Activated CD4-positive, alpha-beta memory T cell treated with anti-CD3 and anti-CD28 coated beads, Interleukin-2, amount 10 ng/mL, durations not matched to agents 7 days and 5 days (primary cell): ENCODE data around the gene DUSP8. TPM values are rescaled to one million over a fixed set of nuclear protein-coding genes. Genes with fewer than 3 reads are reported as not detected.

ENCODE experiments used
- CTCF ChIA-PET: fragments of 350-600 bp; sonication (Branson Sonifier 250); formaldehyde crosslinking; loops from one replicate; lab custom pipeline; 2021; ENCODE audit warnings: antibody characterized with exemption, inconsistent platforms; lab: Charles Lee
- POLR2A ChIA-PET: fragments of 350-600 bp; sonication (Branson Sonifier 250); formaldehyde crosslinking; loops from one replicate; lab custom pipeline; 2021; ENCODE audit warnings: antibody characterized with exemption; lab: Charles Lee
- DNase-seq: peaks from one replicate; pipeline ENCODE4 v3.0.0-alpha.2; 2020
- H3K27ac Mint-ChIP-seq: one replicate; pipeline ENCODE4 v1.8.0; 2021; ENCODE audit warnings: mild to moderate bottlenecking, mixed read lengths
- H3K27me3 Mint-ChIP-seq: one replicate; pipeline ENCODE4 v1.8.0; 2021; ENCODE audit warnings: mixed read lengths
- H3K36me3 Mint-ChIP-seq: one replicate; pipeline ENCODE4 v1.8.0; 2021; ENCODE audit warnings: low read depth, mixed read lengths
- H3K4me1 Mint-ChIP-seq: one replicate; pipeline ENCODE4 v1.8.0; 2021; ENCODE audit warnings: mixed read lengths
- H3K4me3 Mint-ChIP-seq: one replicate; pipeline ENCODE4 v1.8.0; 2021; ENCODE audit warnings: mild to moderate bottlenecking, mixed read lengths
- H3K9me3 Mint-ChIP-seq: one replicate; pipeline ENCODE4 v1.8.0; 2021; ENCODE audit warnings: mixed read lengths
- total RNA-seq, 2 experiments: library from RNA; stranded (reverse); gene quantifications; one replicate each; pipeline ENCODE4 v1.2.3, GENCODE V29; 2021

DUSP8 gene
- total RNA-seq, 2 experiments from 2014 or later: 2.6 to 2.7 TPM

DNA sequence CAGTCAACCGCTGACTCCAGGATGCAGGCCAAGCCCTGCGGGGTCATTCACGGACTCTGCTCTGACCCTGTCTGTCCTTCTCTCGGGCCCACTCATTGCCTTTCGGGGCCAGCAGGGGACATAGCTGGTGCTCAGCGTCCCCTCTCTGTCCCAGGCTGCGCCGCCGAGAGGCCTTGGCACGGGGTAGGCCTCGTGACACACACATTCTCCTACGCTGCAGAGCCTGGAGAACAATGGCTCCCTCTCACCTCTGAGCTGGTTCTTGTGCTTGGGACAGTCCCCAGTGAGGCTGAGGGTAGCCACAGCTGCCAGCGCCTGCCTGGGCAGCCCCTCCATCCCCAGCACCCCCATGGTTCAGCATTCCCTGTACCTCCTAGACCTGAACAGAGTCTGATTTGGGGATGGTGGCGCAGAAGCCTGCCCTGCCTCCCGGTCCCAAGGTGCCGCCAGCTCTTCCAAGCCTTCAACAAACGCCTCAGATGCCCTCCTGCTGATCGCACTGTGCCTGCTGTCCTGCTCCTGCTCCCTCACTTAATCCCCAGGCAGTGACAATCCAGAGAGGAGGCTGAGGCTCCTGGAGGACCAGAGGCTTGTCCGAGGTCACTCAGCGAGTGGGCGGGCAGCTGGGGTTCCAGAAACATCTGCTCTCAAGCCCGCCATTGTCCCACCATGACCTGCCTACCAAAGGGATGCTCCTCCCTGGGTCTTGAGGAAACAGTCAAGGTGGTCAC lies 30.4 kb downstream of the DUSP8 start:
- DNase-seq: no peak
- Mint-ChIP-seq H3K27me3 (peaks cover 21% of the 10 kb centered on the region), H3K9me3 (no peaks in the 10 kb centered on the region), H3K27ac (no peak overlapping the region), H3K4me1 (peaks cover 5% of the 10 kb centered on the region), H3K4me3 (no peak overlapping the region), H3K36me3 (no peaks in the 10 kb centered on the region)
- ChIA-PET CTCF (interaction anchor here (1.3 kb wide), 1 partner anchor 35 kb away, joined by 3 read pairs; no protein-coding TSS in a partner anchor), POLR2A (no interaction called here)

GRCh38 chr11:1540074-1540473 lies 32.0 kb downstream of the DUSP8 start:
- no peak overlapping the region for H3K27ac Mint-ChIP-seq
- H3K36me3 Mint-ChIP-seq: peaks cover 3% of the 10 kb centered on the region
- no peak for DNase-seq
- no peaks in the 10 kb centered on the region for H3K9me3 Mint-ChIP-seq
- POLR2A ChIA-PET: no interaction called here
- peaks cover 5% of the 10 kb centered on the region for H3K4me1 Mint-ChIP-seq
- CTCF ChIA-PET: no interaction called here
- H3K27me3 Mint-ChIP-seq: peaks cover 8% of the 10 kb centered on the region
- no peak overlapping the region for H3K4me3 Mint-ChIP-seq

- ChIA-PET CTCF (interaction anchor here (0.7 to 1.3 kb wide), 3 partner anchors 8 to 39 kb away, joined by 3 to 6 read pairs (median 3); no protein-coding TSS in a partner anchor), POLR2A (no interaction called here)
- Mint-ChIP-seq H3K27me3 (peaks cover 8% of the 10 kb centered on the region), H3K4me3 (no peak overlapping the region), H3K36me3 (peaks cover 11% of the 10 kb centered on the region), H3K4me1 (peaks cover 7% of the 10 kb centered on the region), H3K27ac (no peak overlapping the region), H3K9me3 (no peaks in the 10 kb centered on the region)
- DNase-seq: no peak
These were observed 33.9 kb downstream of the DUSP8 start for GRCh38 chr11:1538153-1538552.

GRCh38 chr11:1536065-1536843 lies 35.8 kb downstream of the DUSP8 start:
- Mint-ChIP-seq H3K9me3 (no peaks in the 10 kb centered on the region), H3K27ac (no peak overlapping the region), H3K4me1 (peaks cover 12% of the 10 kb centered on the region), H3K36me3 (peaks cover 14% of the 10 kb centered on the region), H3K4me3 (no peak overlapping the region), H3K27me3 (peaks cover 8% of the 10 kb centered on the region)
- ChIA-PET POLR2A (no interaction called here), CTCF (interaction anchor here (0.6 kb wide), 1 partner anchor 84 kb away, joined by 3 read pairs; no protein-coding TSS in a partner anchor)
- DNase-seq: no peak

DNA sequence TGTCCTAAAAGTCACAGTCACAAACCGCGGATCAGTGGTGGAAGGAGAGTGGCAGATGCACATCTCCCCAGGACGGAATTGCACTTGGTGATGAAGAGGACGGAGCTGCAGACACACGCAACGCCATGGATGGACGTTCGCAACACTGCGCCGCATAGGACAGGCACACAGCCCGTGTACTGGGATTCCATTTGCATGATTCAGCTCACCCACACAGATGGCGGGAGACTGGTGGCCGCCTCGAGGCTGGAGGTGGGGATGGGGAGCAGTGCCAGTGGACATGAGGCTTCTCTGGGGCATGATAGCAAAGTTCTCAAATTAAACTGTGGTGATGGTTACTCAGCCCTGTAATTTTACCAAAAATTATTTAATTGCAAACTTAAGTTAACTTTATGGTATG lies 37.4 kb downstream of the DUSP8 start:
- no peak overlapping the region for H3K27ac Mint-ChIP-seq
- H3K4me3 Mint-ChIP-seq: no peak overlapping the region
- no peak for DNase-seq
- POLR2A ChIA-PET: interaction anchor here (0.6 kb wide), 1 partner anchor 15 kb away, joined by 3 read pairs; no protein-coding TSS in a partner anchor
- H3K9me3 Mint-ChIP-seq: no peaks in the 10 kb centered on the region
- H3K36me3 Mint-ChIP-seq: peaks cover 14% of the 10 kb centered on the region
- H3K27me3 Mint-ChIP-seq: peaks cover 8% of the 10 kb centered on the region
- CTCF ChIA-PET: no interaction called here
- peaks cover 12% of the 10 kb centered on the region for H3K4me1 Mint-ChIP-seq

DNA sequence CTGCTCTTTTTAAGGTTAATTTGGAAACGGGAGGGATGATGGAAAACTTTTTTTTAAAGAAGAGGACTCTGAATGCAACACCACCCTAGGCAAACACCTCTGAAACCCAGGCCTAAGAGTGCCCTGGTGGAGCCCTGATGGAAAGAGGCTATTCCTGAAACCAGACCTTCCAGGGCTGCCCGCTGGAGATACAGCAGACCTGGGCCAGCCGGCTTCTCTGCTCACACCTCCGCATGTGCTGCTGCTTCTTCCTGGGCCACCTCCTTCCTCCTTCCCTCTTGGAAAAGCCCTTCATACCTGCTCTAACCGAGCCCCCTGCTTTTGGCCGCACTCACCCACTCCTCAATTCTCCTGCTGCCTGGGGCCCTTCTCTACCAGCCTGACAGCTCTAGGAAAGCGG lies 37.9 kb downstream of the DUSP8 start:
- ChIA-PET CTCF (no interaction called here), POLR2A (interaction anchor here (0.6 kb wide), 1 partner anchor 15 kb away, joined by 3 read pairs; no protein-coding TSS in a partner anchor)
- Mint-ChIP-seq H3K36me3 (peaks cover 14% of the 10 kb centered on the region), H3K27ac (no peak overlapping the region), H3K4me3 (no peak overlapping the region), H3K27me3 (peaks cover 8% of the 10 kb centered on the region), H3K4me1 (peaks cover 12% of the 10 kb centered on the region), H3K9me3 (no peaks in the 10 kb centered on the region)
- DNase-seq: no peak

- Mint-ChIP-seq H3K9me3 (no peaks in the 10 kb centered on the region), H3K4me3 (no peak overlapping the region), H3K36me3 (peaks cover 14% of the 10 kb centered on the region), H3K4me1 (peaks cover 12% of the 10 kb centered on the region), H3K27ac (no peak overlapping the region), H3K27me3 (peaks cover 5% of the 10 kb centered on the region)
- POLR2A ChIA-PET: no interaction called here
- CTCF ChIA-PET: no interaction called here
- DNase-seq: no peak
These were observed 38.7 kb downstream of the DUSP8 start for GRCh38 chr11:1533342-1533725.

- Mint-ChIP-seq H3K4me1 (peaks cover 10% of the 10 kb centered on the region), H3K27ac (no peak overlapping the region), H3K27me3 (peaks cover under 1% of the 10 kb centered on the region), H3K36me3 (peaks cover 14% of the 10 kb centered on the region), H3K9me3 (no peaks in the 10 kb centered on the region), H3K4me3 (no peak overlapping the region)
- POLR2A ChIA-PET: no interaction called here
- DNase-seq: no peak
- CTCF ChIA-PET: interaction anchor here (1.4 kb wide), 1 partner anchor 42 kb away, joined by 5 read pairs; no protein-coding TSS in a partner anchor
These were observed 39.3 kb downstream of the DUSP8 start for GRCh38 chr11:1532606-1533341.

- H3K4me1 Mint-ChIP-seq: peaks cover 7% of the 10 kb centered on the region
- ChIA-PET CTCF (interaction anchor here (1.4 kb wide), 1 partner anchor 43 kb away, joined by 5 read pairs; no protein-coding TSS in a partner anchor), POLR2A (no interaction called here)
- no peak overlapping the region for H3K27ac Mint-ChIP-seq
- H3K27me3 Mint-ChIP-seq: no peaks in the 10 kb centered on the region
- no peaks in the 10 kb centered on the region for H3K9me3 Mint-ChIP-seq
- no peak overlapping the region for H3K4me3 Mint-ChIP-seq
- peaks cover 14% of the 10 kb centered on the region for H3K36me3 Mint-ChIP-seq
- no peak for DNase-seq
These were observed 40.0 kb downstream of the DUSP8 start for GRCh38 chr11:1532014-1532586.

DNA sequence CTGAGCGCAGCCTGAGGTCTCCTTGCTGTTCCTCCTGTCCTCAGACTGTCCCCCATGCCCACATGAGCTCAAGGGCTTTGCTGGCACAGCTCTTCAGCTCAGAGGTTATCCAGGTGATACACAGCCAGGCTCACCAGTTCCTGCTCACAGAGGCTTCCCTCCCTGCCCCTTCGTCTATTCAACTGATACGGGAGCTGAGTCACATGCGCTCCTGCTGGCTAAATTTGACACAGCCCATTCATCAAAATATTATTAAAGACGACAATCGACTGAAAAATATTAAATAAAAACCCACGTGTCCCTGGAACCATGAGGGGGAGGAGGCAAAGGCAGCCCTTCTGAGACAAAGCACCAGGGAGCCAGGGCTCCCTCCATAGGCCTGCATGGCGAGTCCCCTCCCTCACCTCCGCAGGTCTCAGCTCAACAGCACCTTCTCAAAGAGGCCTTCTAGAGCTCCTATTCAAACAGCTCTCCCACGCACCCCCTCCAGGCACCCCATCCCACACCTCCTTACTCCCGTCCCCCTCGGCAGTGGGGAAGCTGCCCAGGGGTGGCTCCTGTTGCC lies 40.5 kb downstream of the DUSP8 start:
- Mint-ChIP-seq H3K27ac (no peak overlapping the region), H3K4me1 (peaks cover 7% of the 10 kb centered on the region), H3K4me3 (no peak overlapping the region), H3K27me3 (no peaks in the 10 kb centered on the region), H3K9me3 (no peaks in the 10 kb centered on the region), H3K36me3 (peaks cover 14% of the 10 kb centered on the region)
- ChIA-PET POLR2A (no interaction called here), CTCF (interaction anchor here (1.4 kb wide), 1 partner anchor 43 kb away, joined by 5 read pairs; no protein-coding TSS in a partner anchor)
- DNase-seq: no peak

DNA sequence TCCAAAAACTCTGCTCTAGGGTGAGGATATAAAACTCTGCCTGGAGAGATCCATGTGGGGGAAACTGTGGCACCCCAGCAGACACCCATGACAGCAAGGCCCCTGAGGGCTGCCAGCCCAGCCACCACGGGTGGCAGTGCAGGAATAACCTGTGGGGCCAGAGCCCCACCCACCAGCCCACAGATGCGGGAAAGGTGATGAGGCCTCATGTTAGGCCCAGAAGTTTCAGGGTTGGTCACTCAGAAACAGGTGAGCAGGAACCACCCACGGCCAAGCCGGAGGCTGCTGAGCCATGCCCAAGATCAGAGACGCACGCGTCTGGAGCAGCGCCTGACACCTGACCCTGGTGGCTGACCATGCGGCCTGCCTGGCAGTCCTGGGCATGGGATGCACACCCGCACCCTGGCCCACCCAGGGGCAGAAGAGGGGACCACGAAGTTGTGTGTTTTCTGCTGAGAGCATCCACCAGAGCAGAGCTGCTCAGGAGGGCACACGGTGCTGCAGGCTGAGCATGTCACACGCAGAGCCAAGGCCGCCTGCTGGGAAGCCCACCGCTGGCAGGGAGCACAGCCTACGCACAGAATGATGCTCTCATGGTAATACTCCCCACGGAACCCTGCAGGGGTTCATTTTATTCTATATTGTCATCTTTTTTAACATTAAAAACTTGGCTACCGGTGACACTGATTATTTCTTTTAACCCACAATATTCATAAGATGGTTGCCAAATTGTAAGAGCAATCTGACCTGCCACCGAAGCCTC lies 41.2 kb downstream of the DUSP8 start:
- Mint-ChIP-seq H3K9me3 (no peaks in the 10 kb centered on the region), H3K27me3 (no peaks in the 10 kb centered on the region), H3K4me1 (peaks cover 7% of the 10 kb centered on the region), H3K4me3 (no peak overlapping the region), H3K36me3 (peaks cover 14% of the 10 kb centered on the region), H3K27ac (no peak overlapping the region)
- ChIA-PET POLR2A (no interaction called here), CTCF (interaction anchor here (1.3 kb wide), 1 partner anchor 44 kb away, joined by 4 read pairs; no protein-coding TSS in a partner anchor)
- DNase-seq: no peak
